BE2C (cell line): Measurements from ENCODE around the gene FPGS.

Experiments used
- DNase-seq: peaks from one replicate; pipeline ENCODE4 v3.0.0-alpha.2; 2020
- H3K27me3 ChIP-seq: fragments of 250-450 bp; sonication (Bioruptor Pico); 2 replicates; pipeline ENCODE4 v1.5.1; 2020; ENCODE audit warnings: mild to moderate bottlenecking
- H3K36me3 ChIP-seq: fragments of 250-450 bp; sonication (Bioruptor Pico); 2 replicates; pipeline ENCODE4 v1.5.1; 2020; ENCODE audit warnings: mild to moderate bottlenecking
- H3K4me1 ChIP-seq: fragments of 250-450 bp; sonication (Bioruptor Pico); 2 replicates; pipeline ENCODE4 v1.5.1; 2020
- H3K4me3 ChIP-seq: 2 replicates; pipeline ENCODE4 v1.5.1; 2011; ENCODE audit warnings: low read depth, low read length
- H3K9me3 ChIP-seq: fragments of 250-450 bp; sonication (Bioruptor Pico); 2 replicates; pipeline ENCODE4 v1.5.1; 2020
- TF ChIP-seq, protein P1 (sequence below): IDR thresholded peaks from 2 replicates; pipeline ENCODE4 v1.5.1; 2012; ENCODE audit warnings: mild to moderate bottlenecking, low read depth, low read length

Gene FPGS

DNA sequence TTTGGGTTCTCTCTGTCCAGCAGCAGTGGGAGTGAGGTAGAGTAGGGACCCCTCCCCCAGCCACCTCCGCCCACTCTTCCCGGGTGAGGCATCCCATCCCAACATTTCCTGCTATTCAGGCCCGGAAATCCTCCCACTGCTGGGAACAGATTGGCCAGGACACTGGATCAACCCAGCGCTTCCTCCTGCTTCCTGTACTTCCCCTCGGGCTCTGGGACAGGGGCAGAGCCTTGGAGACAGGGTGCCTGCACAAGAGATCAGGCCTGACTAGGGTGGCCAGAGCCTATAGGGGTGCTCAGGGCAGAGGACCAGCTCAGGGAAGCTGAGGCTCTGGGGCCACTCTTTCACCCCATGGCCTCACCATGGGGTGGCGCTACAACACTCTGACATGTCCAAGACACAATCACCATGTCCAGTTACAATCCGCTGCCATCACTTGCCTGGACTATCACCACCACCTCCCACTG, 38.7 kb upstream of the FPGS start:
- DNase-seq, result no peak
- no peaks in the 10 kb centered on the region for H3K36me3 ChIP-seq
- no peak overlapping the region for H3K4me3 ChIP-seq
- no peaks in the 10 kb centered on the region for H3K9me3 ChIP-seq
- peaks cover 18% of the 10 kb centered on the region for H3K4me1 ChIP-seq
- no peaks in the 10 kb centered on the region for H3K27me3 ChIP-seq
- TF ChIP-seq, protein P1, sequence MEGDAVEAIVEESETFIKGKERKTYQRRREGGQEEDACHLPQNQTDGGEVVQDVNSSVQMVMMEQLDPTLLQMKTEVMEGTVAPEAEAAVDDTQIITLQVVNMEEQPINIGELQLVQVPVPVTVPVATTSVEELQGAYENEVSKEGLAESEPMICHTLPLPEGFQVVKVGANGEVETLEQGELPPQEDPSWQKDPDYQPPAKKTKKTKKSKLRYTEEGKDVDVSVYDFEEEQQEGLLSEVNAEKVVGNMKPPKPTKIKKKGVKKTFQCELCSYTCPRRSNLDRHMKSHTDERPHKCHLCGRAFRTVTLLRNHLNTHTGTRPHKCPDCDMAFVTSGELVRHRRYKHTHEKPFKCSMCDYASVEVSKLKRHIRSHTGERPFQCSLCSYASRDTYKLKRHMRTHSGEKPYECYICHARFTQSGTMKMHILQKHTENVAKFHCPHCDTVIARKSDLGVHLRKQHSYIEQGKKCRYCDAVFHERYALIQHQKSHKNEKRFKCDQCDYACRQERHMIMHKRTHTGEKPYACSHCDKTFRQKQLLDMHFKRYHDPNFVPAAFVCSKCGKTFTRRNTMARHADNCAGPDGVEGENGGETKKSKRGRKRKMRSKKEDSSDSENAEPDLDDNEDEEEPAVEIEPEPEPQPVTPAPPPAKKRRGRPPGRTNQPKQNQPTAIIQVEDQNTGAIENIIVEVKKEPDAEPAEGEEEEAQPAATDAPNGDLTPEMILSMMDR, result peak; percentile 41

DNA sequence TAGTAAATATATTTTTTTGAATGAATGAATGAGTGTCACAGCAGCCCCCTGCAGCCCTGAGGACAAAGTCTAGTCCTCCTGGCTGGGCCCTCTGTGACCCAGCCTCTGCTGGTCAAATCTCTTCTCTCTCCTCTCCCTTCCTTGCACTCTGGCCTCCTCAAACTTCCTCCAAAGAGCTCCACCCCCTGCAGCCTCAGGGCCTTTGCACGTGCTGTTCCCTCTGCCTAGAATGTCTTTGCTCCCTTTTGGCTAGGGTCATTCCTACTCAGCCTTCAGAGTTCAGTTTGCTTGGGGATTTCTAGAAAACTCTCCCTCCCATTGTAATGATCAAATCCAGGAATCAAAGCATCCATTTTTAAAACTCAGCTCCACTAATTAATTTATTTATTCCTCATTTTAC, 37.3 kb upstream of the FPGS start:
- no peak for DNase-seq
- H3K4me3 ChIP-seq, result no peak overlapping the region
- no peaks in the 10 kb centered on the region for H3K27me3 ChIP-seq
- H3K36me3 ChIP-seq, result no peaks in the 10 kb centered on the region
- TF ChIP-seq, protein P1, result no peak
- no peaks in the 10 kb centered on the region for H3K9me3 ChIP-seq
- H3K4me1 ChIP-seq, result peaks cover 18% of the 10 kb centered on the region

DNA sequence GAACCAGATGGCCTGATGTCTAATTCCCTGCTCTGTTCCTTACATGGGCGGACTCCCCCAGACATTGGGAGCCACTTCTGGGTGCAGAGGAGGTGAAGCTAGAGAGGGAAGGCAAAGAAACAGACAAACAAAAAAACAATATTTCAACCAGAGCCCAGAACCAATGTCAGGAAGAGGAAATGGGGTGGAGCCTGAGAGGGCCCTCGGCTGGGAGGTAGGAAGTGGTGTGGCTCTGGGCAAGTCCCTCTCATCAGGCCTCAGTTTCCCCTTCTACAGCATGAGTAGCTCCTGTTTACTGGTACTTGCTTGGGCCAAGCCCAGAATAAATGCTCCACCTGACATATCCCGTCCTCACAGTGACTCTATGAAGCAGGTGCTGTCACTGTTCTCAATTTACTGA, 35.3 kb upstream of the FPGS start:
- no peaks in the 10 kb centered on the region for H3K36me3 ChIP-seq

DNA sequence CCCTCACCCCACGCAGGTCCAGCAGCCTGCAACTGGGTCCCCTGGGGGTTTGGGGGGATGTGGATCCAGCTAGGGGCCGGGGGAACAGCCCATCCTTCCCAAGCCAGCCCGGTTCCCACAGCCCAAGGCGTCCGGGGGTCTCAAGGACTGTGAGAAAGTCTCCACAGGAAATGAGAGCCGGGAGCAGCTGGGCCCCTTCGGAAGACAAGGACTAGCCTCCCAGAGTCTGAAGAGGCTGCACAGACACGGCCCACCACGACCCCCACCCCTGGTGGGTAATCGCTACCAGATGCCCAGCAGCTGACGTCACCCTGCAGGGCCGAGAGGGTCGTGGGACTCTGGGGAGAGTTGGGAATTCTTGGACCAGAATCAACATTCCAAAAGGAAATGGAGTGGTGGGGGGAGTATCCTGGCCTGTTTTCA, 34.8 kb upstream of the FPGS start:
- peak; percentile 51 for DNase-seq
- Histone ChIP-seq H3K36me3 (no peaks in the 10 kb centered on the region), H3K4me3 (no peak overlapping the region), H3K4me1 (peaks cover 9% of the 10 kb centered on the region), H3K27me3 (no peaks in the 10 kb centered on the region), H3K9me3 (no peaks in the 10 kb centered on the region)
- TF ChIP-seq, protein P1, result no peak

More for the DNA sequence above, 35.3 kb upstream of the FPGS start:
- Histone ChIP-seq H3K4me3 (no peak overlapping the region), H3K27me3 (no peaks in the 10 kb centered on the region), H3K4me1 (peaks cover 10% of the 10 kb centered on the region), H3K9me3 (no peaks in the 10 kb centered on the region)
- DNase-seq, result no peak
- TF ChIP-seq, protein P1, result no peak

DNA sequence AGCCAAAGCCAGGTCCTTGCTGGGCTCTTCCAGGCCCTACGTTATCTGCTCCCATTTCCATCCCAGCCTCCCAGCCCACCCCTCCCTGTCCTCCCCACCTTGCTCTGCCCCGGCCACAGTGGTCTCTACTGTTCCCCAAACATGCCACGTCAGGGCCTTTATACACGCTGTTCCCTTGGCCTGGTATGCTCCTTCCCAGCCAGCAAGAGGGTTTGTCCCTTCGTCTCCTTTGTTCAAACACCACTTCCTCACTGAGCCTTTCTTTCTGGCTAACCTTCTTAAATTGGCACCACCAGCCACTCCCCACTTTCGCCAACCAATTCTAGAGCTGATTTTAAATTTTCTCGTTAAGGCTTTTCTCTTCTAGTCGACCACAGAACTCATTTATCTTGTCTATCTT, 34.0 kb upstream of the FPGS start:
- DNase-seq, result no peak
- TF ChIP-seq, protein P1, result no peak
- Histone ChIP-seq H3K4me1 (peaks cover 9% of the 10 kb centered on the region), H3K9me3 (no peaks in the 10 kb centered on the region), H3K27me3 (no peaks in the 10 kb centered on the region), H3K36me3 (no peaks in the 10 kb centered on the region), H3K4me3 (no peak overlapping the region)

DNA sequence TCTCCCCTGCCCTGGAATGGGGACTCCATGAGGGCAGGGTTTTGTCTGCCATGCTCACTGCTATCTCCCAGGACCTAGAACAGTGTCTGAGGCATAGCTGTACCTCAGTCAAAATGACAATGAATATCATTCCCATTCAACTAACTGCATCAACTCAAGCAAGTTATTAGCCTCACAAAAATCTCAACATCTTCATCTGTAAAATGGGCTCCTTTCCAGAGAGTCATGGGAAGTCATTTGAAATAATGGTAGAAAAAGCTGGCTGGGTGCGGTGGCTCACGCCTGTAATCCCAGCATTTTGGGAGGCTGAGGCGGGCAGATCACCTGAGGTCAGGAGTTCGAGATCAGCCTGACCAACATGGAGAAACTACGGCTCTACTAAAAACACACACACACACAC, 33.6 kb upstream of the FPGS start:
- Histone ChIP-seq H3K27me3 (no peaks in the 10 kb centered on the region), H3K9me3 (no peaks in the 10 kb centered on the region), H3K4me3 (no peak overlapping the region), H3K36me3 (no peaks in the 10 kb centered on the region), H3K4me1 (peaks cover 9% of the 10 kb centered on the region)
- TF ChIP-seq, protein P1, result no peak
- no peak for DNase-seq
